OCI-LY3 (cell line): ENCODE data around the gene TRPV4.

Source experiments
- EZH2phosphoT487 ChIP-seq: fragments of 200-600 bp; shearing (Covaris generic); IDR thresholded peaks from 2 replicates; pipeline ENCODE4 v1.6.1; 2018; ENCODE audit warnings: antibody characterized with exemption, mixed run types, low read depth
- TF ChIP-seq, protein P1 (sequence below): fragments of 200-600, 300-600 bp; sonication (generic); IDR thresholded peaks from 2 replicates; pipeline ENCODE4 v1.5.1; 2014; ENCODE audit warnings: antibody characterized with exemption, low read length, low read depth

DNA sequence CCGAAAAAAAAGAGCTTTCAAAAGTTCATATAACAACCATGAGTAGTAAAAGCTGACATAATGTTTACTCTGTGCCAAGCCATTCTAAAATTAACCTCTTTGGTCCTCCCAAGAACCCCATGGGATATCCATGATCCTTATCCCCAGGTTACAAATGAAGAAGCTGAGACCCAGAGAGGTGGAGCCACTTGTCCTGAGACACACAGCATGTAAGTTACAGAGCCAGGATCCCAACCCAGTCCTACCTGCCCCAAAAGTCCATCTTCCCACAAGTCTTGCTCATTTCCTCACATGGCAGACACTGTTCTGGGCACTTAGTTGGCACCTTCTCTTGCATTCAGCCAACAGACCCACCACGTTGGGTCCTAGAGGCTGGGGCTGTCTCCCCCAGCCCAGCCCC, 37.1 kb downstream of the TRPV4 start:
- TF ChIP-seq, protein P1, sequence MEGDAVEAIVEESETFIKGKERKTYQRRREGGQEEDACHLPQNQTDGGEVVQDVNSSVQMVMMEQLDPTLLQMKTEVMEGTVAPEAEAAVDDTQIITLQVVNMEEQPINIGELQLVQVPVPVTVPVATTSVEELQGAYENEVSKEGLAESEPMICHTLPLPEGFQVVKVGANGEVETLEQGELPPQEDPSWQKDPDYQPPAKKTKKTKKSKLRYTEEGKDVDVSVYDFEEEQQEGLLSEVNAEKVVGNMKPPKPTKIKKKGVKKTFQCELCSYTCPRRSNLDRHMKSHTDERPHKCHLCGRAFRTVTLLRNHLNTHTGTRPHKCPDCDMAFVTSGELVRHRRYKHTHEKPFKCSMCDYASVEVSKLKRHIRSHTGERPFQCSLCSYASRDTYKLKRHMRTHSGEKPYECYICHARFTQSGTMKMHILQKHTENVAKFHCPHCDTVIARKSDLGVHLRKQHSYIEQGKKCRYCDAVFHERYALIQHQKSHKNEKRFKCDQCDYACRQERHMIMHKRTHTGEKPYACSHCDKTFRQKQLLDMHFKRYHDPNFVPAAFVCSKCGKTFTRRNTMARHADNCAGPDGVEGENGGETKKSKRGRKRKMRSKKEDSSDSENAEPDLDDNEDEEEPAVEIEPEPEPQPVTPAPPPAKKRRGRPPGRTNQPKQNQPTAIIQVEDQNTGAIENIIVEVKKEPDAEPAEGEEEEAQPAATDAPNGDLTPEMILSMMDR = no peak
- TF ChIP-seq EZH2phosphoT487 = no peak
